CD4-positive, alpha-beta T cell treated with Interleukin-1 beta for 1 hour (primary cell): ENCODE data around the gene EXD3.

Source experiments
- DNase-seq, 2 donors: peaks; one replicate each; pipeline ENCODE4 v3.0.0-alpha.2; 2020 to 2022

The EXD3 gene

DNA sequence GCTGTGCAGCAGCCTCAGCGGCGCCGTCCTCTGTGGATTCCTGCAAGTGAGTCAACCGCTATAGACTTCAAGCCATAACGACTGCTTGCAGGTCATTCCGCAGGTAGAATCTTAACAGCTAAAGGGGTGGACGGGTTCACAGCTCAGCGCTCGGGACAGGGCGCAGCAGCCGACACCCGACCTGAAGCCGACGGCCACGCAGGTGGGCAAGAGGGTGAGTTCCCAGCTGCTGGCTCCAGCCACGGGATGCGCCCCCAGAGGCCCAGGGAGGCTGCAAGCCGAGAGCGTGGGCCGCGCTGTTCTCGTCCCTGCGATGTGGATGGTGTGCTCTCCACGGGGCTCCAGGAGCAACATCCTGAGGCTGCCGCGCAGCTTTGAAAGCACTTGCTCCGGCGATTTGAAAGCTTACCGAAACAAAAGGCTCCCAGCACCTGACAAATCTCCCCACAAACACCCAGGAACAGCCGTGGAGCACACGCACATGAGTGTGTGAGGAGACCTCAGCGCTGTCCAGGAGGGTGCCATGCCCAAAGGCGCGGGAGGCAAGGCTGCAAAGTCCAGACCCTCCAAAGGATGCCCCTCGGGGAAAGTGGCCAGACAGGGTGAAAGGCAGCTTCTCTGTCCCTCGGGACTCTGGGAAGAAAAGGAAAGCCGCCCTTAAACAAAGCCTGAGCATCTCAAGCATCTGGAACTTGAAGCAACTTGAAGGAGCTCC, 48.7 kb downstream of the EXD3 start:
- DNase-seq, result no peak

DNA sequence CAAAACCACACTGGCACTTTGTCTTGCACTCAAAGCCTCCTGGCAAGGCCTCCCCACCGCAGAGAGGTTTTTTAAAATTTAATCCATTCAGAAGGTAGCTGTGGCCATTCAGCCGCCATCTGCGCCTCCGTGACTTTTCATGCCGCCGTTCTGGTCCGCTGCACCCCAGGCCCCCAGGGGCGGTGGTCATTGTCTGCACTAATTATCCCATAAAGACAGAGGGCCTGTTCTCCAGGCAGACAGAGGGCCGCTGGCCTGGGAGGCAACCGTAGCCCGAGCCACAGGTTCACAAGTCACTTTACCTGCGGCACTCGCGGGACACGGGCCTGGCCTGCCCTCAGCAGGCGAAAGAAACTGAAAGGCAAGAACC, 49.4 kb downstream of the EXD3 start:
- DNase-seq, result no peak

DNA sequence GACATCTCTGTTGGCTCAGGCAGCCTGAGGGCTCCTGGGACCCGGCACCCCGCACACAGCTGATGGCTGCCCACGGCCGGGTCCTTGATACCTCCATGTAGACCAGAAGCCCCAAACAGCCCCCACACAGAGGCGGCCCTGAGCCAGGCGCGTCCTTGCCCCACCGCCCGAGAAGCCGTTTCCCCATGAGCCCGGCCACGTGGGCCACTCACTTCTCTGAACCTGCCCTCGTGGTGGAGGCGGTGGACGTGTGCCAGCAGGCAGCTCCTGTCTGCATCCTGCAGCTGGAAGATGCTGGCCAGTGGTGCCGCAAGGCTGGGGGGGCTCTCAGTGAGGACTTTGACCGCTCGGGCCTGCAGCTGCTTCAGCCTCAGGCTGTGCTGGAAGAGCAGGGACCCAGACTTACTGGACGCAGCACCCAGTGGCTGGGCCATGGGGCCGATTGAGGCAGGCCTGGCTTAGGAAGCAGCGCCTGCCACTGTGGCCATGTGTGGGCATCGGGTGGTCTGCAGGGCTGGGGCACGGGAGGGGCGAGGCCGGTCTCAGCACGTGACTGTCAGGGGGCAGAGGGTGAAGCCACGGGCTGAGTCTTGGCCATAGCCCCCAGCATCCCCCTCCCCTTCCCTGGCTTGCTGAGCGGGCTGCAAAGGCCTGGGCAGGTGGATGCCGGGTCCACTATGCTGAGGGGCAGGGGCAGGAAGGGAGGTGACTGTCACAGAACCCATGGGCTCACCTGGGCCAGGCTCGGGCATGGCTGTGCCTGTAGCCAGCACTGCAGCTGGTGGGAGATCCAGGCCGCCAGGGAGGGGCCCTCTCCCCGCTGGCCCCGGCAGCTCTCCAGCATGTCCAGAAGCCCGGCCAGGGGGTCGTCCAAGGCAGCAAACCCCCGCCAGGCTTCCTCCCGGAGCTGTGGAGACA, 50.0 kb downstream of the EXD3 start:
- no peak for DNase-seq

DNA sequence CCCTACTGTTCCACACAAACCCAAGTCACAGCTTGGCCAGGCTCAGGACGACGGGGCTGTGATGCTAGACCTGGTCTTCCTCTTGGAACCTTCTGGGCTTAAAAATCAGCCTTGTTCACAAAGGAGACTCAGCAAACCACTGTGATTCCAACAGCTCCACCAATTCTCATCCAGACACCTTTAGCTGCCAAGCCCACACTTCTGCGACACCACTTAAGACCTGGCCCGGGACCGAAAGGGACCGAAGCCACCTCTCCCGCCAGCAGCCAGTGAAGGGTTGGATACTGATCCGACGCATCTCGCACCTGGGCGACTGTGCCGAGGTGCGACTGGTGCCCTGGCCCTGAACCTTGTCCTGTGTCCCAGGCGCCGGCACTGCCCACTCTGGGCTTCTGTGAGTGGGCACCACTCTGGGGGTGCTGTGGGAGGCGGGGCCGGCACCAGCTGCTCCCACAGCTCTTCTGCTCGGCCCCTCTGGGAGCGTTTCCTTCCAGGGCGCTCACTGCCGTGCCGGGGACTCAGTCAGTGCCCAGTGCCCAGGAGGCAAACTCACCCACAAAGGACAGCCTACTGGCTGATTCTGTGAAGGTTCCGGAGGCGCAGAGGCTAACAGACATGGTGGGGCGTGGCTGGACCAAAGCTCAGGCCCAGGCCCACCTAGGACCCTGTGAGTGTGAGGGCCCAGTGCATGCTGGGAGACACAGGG, 50.9 kb downstream of the EXD3 start:
- DNase-seq, result no peak

DNA sequence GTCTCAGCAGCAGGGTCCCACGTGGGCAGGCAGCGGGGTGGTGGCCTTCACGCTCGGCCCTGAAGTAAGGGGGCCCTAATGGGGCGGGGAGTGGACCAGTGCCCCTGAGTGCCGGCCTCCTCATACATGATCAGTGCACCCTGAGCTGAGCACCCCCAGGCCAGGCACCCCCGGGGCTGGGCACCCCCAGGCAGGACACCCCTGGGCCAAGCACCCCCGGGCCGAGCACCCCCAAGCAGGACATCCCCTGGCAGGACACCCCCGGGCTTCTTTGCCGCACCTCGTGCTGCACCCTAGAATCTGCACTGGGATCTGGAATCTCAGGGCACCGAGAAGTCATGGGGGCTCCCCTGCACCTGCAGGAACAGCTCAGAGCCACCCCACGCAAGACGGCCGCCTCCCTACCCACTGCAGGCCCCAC, 51.4 kb downstream of the EXD3 start:
- DNase-seq, result no peak

DNA sequence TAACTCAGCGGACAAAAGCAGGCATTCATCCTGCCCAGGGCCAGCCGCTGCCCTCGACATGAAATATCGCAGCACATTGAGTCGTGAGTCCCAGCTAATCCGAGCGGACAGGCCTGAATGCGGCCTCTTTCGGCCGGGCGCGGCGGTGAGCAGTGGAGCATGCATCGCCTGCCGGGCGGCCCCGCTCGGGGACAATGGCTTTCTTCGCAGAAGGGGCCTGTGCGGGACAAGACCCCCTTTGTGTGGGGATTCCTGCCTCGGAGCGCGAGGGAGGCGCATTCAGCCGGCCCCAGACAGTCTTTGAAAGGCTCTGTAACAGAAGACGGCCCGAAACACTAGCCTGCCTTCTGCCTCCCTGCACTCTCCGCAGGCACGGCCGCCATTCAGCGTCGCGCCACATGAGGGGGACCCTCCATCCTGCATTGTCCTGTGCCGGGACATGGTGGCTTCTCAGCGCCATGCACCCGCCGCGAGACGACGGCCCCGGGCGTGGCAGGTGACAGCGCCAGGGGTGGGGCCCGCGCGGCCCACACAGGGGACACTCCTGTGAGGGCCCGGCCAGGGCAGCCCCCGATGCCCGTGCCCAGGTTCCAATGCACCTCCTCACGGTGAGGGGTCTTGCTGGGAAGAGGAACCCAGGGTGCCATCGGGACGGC, 52.0 kb downstream of the EXD3 start:
- no peak for DNase-seq

DNA sequence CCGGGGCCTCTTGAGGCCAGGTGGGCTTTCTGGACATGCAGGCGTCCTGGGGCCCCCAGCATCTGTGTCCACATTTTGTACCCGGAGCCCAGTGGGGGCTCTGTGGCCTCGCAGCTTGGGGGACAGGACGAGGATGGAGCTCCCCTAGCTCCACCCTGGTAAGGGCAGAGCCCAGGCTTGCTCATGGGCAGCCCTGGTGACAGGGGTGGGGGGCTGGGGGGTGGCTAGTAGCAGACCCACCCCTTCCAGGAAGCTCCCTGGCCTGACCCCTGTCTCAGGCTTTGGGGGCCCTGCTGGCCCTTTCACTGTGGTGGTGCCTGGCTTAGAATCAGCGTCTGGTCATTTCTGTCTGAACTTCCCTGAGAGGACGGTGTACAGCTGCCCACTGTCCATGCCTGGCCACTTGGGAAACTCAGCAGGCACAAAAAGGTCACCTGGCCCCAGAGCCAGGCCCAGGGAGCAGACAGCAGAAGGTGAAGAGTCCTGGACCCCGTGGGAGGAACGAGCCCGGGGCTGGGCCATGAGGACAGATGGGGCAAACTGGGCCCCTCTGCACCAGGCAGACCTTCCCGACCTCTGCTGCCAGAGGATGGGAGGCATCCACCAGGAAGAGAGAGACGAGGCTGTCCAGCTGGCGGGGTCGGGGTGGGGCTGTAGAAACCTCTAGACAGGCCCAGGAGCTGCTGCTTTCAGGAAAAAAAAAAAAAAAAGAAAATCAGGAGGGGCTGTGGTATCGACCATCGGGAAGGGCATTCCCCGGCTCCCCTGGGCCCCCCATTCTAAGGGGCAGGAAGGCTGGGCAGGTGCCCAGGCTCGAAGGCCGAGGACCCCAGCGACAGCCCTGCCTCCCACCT, 52.8 kb downstream of the EXD3 start:
- no peak for DNase-seq

DNA sequence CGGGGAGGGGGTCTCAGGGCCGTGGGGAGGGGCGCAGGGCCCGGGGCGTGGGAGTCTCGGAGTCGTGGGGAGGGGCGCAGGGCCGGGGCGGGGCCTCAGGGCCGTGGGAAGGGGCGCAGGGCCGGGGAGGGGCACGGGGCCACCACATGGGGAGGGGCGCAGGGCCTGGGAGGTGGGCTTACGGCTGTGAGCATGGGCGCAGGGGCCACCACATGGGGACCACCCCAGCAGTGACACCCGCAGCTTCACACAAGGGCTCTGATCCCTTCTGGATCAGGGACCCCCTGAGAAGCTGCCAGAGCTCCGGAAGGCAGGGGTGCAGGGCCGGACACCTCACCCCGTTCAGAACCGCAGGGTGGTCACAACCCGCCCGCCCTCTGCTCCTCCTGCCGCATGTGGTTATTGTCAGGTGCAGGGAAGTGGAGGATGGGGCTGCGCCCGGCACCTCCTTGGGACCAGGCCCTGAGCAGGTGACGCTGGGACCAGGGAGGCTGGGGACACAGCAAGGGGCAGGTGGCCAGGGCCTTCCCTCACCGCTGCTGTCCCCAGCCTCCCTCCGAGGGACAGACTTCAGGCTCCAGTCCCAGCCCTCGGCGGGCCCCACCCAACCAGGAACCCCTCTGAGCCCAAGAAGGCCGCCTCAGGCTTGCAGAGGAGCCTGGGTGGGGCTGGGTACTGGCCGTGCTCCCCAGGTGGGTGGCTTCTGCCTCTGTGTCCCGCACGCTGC, 53.7 kb downstream of the EXD3 start:
- no peak for DNase-seq

DNA sequence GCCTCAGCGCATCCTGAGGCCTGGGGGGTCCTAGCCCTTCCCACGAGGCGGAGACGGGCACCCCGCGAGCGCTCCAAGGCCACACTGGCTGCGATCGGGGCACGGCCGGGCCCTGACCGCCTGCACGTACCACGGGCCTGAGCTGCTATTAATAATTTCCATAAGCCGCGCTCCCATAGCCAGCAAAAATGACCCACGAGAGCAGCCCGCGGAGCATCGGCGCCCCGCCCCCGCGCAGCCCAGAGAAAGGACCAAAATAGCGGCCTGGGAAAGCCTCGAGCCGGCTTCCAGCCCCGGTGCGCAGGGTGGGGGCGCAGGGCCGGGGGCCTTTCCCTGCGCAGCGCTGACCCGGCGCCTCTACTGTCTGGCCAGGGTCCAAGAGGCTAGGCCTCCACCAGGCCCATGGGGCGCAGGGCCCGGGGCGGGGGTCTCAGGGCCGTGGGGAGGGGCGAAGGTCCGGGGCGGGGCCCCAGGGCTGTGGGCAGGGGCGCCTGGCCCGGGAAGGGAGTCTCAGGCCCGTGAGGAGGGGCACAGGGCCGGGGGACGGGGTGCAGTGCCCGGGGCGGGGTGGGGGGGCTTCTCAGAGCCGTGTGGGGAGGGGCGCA, 54.4 kb downstream of the EXD3 start:
- DNase-seq, result no peak

DNA sequence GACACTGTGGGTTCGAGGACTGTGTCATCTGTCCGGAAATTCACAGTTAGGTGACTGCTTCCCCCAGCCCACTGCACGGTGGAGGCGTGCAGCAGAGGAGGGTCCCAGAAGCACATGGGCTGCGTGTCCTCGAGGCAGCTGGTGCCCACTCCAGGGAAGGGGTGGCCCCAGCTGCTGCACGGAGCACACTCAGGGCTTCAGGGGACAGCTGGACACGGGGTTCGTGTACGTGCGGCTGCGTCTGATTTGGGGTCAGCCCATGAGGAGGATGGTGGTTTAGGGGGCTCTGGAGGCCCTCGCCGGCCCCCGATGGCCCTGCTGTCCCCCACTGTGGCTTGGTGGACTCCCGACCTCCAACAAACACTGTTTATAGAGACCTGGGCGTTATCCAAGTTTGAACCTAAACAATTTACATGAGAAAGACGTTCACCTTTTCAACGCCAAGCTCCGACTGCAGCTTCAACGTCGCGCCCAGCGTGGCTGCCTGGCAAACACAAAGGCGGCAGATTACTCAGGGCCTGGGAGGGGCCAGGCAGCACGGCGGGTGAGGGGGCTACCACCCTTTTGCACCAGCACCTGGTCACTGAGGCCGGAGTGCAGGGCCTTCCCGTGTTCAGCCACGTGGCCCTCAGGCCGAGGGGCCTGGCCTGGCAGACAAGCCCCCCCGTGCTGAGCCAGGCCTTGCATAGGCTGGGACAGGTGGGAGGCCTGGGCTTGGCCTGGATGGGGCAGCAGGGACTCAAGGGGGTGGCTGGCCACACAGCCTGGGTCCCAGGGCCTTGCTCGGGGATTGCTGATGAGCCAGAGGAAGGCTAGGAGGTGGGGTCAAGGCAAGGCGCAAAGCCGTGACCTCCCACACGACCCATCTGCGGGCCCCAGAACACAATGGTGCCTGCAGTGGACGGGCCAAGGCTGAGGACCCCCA, 55.2 kb downstream of the EXD3 start:
- no peak for DNase-seq

DNA sequence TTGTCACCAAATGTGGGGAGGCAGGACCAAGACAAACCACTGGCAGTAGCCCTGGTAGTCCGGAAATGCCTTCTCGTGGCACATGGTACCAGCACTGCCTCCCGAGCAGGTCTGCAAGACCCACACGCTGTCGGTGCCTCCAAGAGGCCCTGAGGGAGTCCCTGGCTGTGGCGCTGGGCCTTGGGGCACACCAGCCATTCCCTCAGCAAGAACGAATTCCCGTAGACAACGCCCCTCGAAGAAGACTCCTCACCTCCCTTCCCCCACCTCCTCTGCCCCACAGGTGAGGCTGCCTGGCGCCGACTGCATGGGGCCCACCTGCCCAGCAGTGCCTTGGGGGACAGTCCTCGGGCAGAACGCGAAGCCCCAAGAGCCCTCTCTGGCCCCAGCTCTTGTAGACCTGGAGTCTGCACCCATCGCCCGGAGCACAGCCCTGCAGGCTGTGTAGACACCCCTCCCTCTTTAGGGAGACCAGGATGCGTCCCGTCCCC, 56.0 kb downstream of the EXD3 start:
- no peak for DNase-seq

DNA sequence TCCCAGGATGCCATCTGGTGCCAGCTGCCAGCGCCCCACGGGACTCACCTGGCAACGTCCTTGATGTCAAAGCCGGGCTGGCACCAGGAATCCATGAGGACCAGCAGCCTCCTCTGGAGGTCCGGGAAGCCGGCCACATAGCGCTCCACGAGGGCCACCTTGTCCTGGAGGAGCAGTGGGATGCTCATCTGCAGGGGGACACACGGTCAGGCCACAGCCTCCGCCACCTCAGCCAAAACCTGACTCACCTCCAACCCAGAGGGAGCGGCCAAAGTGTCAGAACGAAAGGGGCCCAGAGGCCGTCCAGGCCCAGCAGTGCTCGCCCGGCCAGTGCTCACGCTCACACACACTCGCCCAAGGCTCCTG, 56.5 kb downstream of the EXD3 start:
- DNase-seq, result no peak

DNA sequence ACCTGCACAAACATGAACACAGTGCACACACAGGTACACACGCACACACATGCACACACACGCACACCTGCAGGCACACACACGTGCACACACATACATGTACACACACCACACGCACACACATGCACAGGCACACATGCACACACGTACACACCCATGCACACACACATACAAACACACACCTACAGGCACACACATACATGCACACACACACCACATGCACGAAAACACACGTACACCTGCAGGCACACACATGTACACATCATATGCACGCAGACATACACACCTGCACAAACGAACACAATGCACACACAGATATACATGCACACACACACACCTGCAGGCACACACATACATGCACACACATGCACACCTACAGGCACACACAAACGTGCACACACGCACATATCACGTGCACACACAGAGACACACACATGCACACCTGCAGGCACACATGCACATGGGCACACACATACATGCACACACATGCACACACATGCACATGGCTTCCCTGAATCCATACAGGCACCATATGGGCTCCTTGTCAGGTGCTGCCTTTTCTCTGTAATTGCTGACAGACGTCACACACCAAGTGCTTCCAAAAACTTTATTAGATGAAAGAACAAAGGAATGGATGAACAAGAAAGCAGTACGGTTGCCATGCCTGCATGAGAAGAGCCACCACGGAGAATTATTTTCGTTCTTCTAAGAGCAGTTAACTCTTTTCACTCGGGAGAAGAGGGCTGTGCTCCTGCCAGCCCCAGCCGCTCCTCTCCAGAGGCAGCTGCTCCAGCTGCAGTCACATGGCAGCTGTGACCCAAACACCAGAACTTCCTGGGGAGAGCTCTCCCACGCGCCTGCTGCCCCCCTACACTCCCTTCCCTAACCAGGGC, 57.2 kb downstream of the EXD3 start:
- no peak for DNase-seq

DNA sequence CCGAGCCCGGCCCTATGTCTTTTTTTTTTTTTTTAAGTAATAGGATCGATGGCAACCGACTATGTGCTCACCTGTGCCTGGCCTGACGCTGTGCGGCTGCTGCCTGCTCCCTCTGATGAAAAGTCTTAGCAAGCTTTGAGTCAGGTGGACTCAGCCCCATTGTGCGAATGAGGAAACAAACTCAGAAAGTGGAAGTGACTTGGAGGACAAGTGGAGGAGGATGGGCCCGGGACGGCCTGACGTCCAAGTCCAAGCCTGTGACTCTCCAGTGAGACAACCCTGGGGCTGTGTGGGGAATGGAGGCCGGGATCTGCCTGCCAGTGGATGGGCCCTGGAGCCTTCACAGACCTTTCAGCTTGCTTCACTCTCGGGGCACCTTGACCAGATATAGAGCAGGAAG, 57.9 kb downstream of the EXD3 start:
- no peak for DNase-seq

DNA sequence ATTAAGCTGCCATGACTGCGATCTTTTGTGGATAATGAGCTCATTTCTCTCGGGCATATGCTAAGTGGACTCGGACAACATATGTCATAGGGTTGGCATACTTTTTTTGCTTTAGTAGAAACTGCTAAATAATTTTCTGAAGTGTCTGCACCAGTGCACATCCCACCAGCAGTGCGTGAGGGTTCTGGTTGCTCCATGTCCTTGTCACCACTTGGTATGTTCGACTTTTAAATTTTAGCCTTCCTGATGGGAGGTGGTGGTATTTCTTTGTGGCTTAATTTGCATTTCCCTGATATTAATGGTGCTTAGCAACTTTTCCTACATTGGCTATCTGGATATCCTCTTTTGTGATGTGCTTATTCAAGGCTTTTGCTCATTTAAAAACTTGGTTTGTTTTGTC, 63.1 kb downstream of the EXD3 start:
- no peak for DNase-seq

DNA sequence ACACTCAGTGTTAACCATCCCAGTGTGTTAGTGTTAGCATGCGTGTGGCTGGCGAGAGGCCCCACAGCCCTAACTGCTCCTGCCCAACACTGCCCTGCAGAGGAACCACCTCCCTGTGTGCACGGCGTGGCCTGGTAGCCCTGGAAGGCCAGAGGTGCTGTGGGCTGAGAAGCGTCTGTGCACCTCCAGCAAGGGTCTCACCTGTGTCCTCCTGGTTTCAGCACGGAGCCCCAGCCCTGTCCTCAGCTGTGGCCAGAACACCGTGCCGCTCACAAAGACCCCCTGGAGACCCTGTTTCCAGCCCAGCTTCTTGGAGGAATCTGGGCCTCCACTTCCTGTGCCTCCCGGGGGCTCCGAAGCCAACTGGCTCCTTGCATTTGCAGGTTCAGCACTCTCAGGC, 64.8 kb downstream of the EXD3 start:
- DNase-seq, result no peak

DNA sequence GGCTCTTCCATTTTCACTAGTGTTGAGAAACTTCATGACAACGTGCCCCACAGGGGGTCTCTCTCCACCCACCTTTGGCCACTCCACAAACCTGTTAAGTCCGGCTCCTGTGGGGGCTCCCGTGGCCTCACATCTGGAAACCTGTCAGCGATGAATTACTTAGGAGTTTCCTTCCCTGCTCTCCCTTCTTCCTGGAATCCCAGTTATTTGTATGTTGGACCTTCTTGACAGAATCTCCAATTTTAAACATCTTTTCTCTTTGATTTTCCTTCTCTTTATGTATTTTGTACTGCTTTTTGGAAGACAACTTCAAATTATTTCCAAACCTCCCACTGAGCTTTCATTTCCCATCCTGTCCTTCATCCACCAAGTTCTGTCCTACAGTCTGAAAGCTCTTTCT, 65.8 kb downstream of the EXD3 start:
- no peak for DNase-seq

DNA sequence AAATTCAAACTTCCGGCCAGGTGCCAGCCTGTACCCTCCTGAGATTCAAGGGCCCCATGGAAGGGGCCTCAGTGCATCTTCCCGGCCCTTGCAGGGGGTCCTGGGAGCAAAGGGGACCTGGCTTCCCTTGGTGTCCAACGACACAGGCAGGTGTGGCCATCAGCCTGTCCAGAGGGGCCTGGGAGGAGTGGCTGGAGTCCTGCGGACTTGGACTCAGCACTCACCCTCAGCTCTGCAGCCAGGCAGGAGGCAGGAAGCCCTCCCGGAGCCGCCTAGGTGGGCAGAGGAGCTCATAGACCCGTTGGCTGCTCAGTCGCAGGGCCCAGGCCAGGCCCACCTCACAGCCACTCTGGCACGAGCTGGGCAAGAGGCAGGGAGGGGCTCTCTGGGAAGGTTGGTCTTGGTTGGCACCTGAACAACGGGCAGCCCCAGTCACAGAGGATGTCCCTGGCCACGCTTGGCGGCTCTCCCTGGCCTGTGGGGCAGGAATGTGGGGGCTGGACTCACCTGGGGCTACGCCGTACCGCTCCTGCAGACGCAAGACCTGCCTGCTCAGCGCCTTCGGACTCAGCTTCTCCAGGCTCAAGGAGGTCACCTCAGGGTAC, 67.1 kb downstream of the EXD3 start:
- no peak for DNase-seq
